HEK293 (cell line): ENCODE data around the gene ALOX5.

Experiments
- CTCF ChIA-PET: fragments of 350-600 bp; formaldehyde crosslinking; extraction: SDS; loops from one replicate; lab custom pipeline; 2021; ENCODE audit warnings: antibody characterized with exemption; lab: Yijun Ruan, JAX
- POLR2A ChIA-PET: fragments of 300-600 bp; formaldehyde crosslinking; extraction: SDS; loops from one replicate; lab custom pipeline; 2020; ENCODE audit warnings: antibody characterized with exemption, inconsistent platforms; lab: Yijun Ruan, JAX
- H3K27ac ChIP-seq: fragments of 200-500 bp; sonication (Bioruptor generic); 2 replicates; pipeline ENCODE4 v1.5.1; 2014; ENCODE audit warnings: low read depth, low read length, control low read depth, inconsistent platforms; ENCODE audit errors: extremely low read depth
- H3K36me3 ChIP-seq, 2 experiments: fragments of 200-500 bp in 1 of 2; sonication (Bioruptor generic) in 1 of 2; 1 replicate in 1 of 2; 2 replicates in 1 of 2; pipeline ENCODE4 v1.5.1; 2014 to 2017; ENCODE audit warnings: inconsistent platforms in 2 of 2, low read length in 2 of 2; ENCODE audit not compliant: control insufficient read depth in 2 of 2, insufficient read depth in 1 of 2
- H3K4me1 ChIP-seq: fragments of 200-500 bp; sonication (Bioruptor generic); 2 replicates; pipeline ENCODE4 v1.5.1; 2014; ENCODE audit warnings: mild to moderate bottlenecking, low read length, inconsistent platforms; ENCODE audit not compliant: control insufficient read depth, insufficient read depth
- H3K4me3 ChIP-seq: 2 replicates; pipeline ENCODE4 v1.5.1; 2011; ENCODE audit warnings: low read depth, mild to moderate bottlenecking, control low read depth, low read length, moderate library complexity
- H3K9me3 ChIP-seq: fragments of 200-500 bp; sonication (Bioruptor generic); 2 replicates; pipeline ENCODE4 v1.5.1; 2014; ENCODE audit warnings: low read depth, low read length, inconsistent platforms; ENCODE audit not compliant: control insufficient read depth, insufficient read depth
- GLI2 ChIP-seq: fragments of 450-650 bp; formaldehyde crosslinking; IDR thresholded peaks from 2 replicates; pipeline ENCODE4; 2017; ENCODE audit warnings: missing biosample characterization, missing genetic modification characterization, low read depth, borderline replicate concordance
- GLIS1 ChIP-seq: fragments of 450-650 bp; formaldehyde crosslinking; IDR thresholded peaks from 2 replicates; pipeline ENCODE4 v1.5.1; 2016; ENCODE audit warnings: missing biosample characterization, missing genetic modification characterization
- MYNN ChIP-seq: fragments of 450-650 bp; formaldehyde crosslinking; IDR thresholded peaks from 2 replicates; pipeline ENCODE4 v1.5.1; 2016; ENCODE audit warnings: missing biosample characterization, missing genetic modification characterization, borderline replicate concordance
- REST ChIP-seq: fragments of 450-650 bp; formaldehyde crosslinking; IDR thresholded peaks from 2 replicates; pipeline ENCODE4 v1.5.1; 2016; ENCODE audit warnings: missing biosample characterization, missing genetic modification characterization
- ZNF114 ChIP-seq: fragments of 450-650 bp; formaldehyde crosslinking; IDR thresholded peaks from 2 replicates; pipeline ENCODE4 v1.5.0; 2017; ENCODE audit warnings: missing biosample characterization, missing genetic modification characterization
- ZNF121 ChIP-seq: fragments of 450-650 bp; formaldehyde crosslinking; IDR thresholded peaks from 2 replicates; pipeline ENCODE4 v1.5.1; 2016; ENCODE audit warnings: missing biosample characterization, missing genetic modification characterization
- ZNF132 ChIP-seq: fragments of 450-650 bp; formaldehyde crosslinking; IDR thresholded peaks from 2 replicates; pipeline ENCODE4 v1.5.1; 2017; ENCODE audit warnings: missing biosample characterization, missing genetic modification characterization, borderline replicate concordance
- ZNF2 ChIP-seq: fragments of 450-650 bp; formaldehyde crosslinking; IDR thresholded peaks from 2 replicates; pipeline ENCODE4 v1.5.1; 2016; ENCODE audit warnings: missing biosample characterization, missing genetic modification characterization
- ZNF221 ChIP-seq: fragments of 450-650 bp; formaldehyde crosslinking; IDR thresholded peaks from 2 replicates; pipeline ENCODE4 v1.5.1; 2017; ENCODE audit warnings: missing biosample characterization, missing genetic modification characterization, borderline replicate concordance
- ZNF26 ChIP-seq: fragments of 450-650 bp; formaldehyde crosslinking; IDR thresholded peaks from 2 replicates; pipeline ENCODE4 v1.5.1; 2016; ENCODE audit warnings: missing biosample characterization, missing genetic modification characterization
- ZNF423 ChIP-seq: fragments of 450-650 bp; formaldehyde crosslinking; IDR thresholded peaks from 2 replicates; pipeline ENCODE4 v1.5.1; 2016; ENCODE audit warnings: missing biosample characterization, missing genetic modification characterization
- ZNF571 ChIP-seq: fragments of 450-650 bp; formaldehyde crosslinking; IDR thresholded peaks from 2 replicates; pipeline ENCODE4 v1.5.0; 2017; ENCODE audit warnings: missing biosample characterization, missing genetic modification characterization
- ZNF660 ChIP-seq: fragments of 450-650 bp; IDR thresholded peaks from 2 replicates; pipeline ENCODE4 v1.5.1; 2018; ENCODE audit warnings: missing biosample characterization, mild to moderate bottlenecking, missing genetic modification characterization
- ZNF777 ChIP-seq: fragments of 450-650 bp; formaldehyde crosslinking; IDR thresholded peaks from 2 replicates; pipeline ENCODE4 v1.5.1; 2017; ENCODE audit warnings: missing biosample characterization, missing genetic modification characterization, borderline replicate concordance
- ZNF843 ChIP-seq: fragments of 450-650 bp; formaldehyde crosslinking; IDR thresholded peaks from 2 replicates; pipeline ENCODE4 v1.5.1; 2016; ENCODE audit warnings: missing biosample characterization, missing genetic modification characterization
- ZXDB ChIP-seq: fragments of 450-650 bp; formaldehyde crosslinking; IDR thresholded peaks from 2 replicates; pipeline ENCODE4 v1.5.1; 2016; ENCODE audit warnings: missing biosample characterization, missing genetic modification characterization
- TF ChIP-seq, protein P1 (sequence below): fragments of 450-650 bp; formaldehyde crosslinking; IDR thresholded peaks from 2 replicates; pipeline ENCODE4 v1.5.1; 2016; ENCODE audit warnings: missing biosample characterization, missing genetic modification characterization
- TF ChIP-seq, protein P2 (sequence below): fragments of 450-650 bp; formaldehyde crosslinking; IDR thresholded peaks from 2 replicates; pipeline ENCODE4 v1.5.1; 2016; ENCODE audit warnings: missing biosample characterization, missing genetic modification characterization

The ALOX5 gene

GRCh38 chr10:45454262-45454661 is 80.2 kb downstream of the ALOX5 start:
- TF ChIP-seq ZNF423 (tag by site-specific recombination) = no peak
- TF ChIP-seq ZNF114 (tag by site-specific recombination) = no peak
- H3K27ac ChIP-seq = no peak overlapping the region
- ChIA-PET CTCF (interaction anchor here (0.6 kb wide), 1 partner anchor 11 kb away, joined by 3 read pairs; no protein-coding TSS in a partner anchor), POLR2A (no interaction called here)
- no peaks in the 10 kb centered on the region for H3K4me1 ChIP-seq
- H3K36me3 ChIP-seq = peaks cover 0 to 14% of the 10 kb centered on the region in 2 experiments; a peak in 1 of 3 replicates
- no peak overlapping the region for H3K4me3 ChIP-seq
- no peaks in the 10 kb centered on the region for H3K9me3 ChIP-seq

- POLR2A ChIA-PET = no interaction called here
- H3K4me3 ChIP-seq = no peak overlapping the region
- CTCF ChIA-PET = interaction anchor here (0.6 kb wide), 1 partner anchor 22 kb away, joined by 3 read pairs; no protein-coding TSS in a partner anchor
- H3K4me1 ChIP-seq = no peaks in the 10 kb centered on the region
- H3K36me3 ChIP-seq = peaks cover 0 to 17% of the 10 kb centered on the region in 2 experiments; a peak in 1 of 3 replicates
- TF ChIP-seq GLI2 (tag by site-specific recombination) (no peak), ZNF2 (tag by site-specific recombination) (no peak), ZNF121 (tag by site-specific recombination) (no peak), ZXDB (no peak), ZNF843 (tag by site-specific recombination) (no peak), MYNN (tag by site-specific recombination) (no peak), REST (tag by site-specific recombination) (no peak), ZNF132 (tag by site-specific recombination) (no peak), GLIS1 (tag by site-specific recombination) (no peak), ZNF571 (tag by site-specific recombination) (no peak), ZNF26 (tag by site-specific recombination) (no peak), ZNF221 (tag by site-specific recombination) (no peak), ZNF660 (tag by site-specific recombination) (no peak), ZNF777 (no peak)
- TF ChIP-seq, protein P1, sequence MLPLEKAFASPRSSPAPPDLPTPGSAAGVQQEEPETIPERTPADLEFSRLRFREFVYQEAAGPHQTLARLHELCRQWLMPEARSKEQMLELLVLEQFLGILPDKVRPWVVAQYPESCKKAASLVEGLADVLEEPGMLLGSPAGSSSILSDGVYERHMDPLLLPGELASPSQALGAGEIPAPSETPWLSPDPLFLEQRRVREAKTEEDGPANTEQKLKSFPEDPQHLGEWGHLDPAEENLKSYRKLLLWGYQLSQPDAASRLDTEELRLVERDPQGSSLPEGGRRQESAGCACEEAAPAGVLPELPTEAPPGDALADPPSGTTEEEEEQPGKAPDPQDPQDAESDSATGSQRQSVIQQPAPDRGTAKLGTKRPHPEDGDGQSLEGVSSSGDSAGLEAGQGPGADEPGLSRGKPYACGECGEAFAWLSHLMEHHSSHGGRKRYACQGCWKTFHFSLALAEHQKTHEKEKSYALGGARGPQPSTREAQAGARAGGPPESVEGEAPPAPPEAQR = no peak
- TF ChIP-seq, protein P2, sequence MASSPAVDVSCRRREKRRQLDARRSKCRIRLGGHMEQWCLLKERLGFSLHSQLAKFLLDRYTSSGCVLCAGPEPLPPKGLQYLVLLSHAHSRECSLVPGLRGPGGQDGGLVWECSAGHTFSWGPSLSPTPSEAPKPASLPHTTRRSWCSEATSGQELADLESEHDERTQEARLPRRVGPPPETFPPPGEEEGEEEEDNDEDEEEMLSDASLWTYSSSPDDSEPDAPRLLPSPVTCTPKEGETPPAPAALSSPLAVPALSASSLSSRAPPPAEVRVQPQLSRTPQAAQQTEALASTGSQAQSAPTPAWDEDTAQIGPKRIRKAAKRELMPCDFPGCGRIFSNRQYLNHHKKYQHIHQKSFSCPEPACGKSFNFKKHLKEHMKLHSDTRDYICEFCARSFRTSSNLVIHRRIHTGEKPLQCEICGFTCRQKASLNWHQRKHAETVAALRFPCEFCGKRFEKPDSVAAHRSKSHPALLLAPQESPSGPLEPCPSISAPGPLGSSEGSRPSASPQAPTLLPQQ = no peak
- H3K27ac ChIP-seq = no peak overlapping the region
- H3K9me3 ChIP-seq = no peaks in the 10 kb centered on the region
These were observed 80.8 kb downstream of the ALOX5 start for GRCh38 chr10:45454859-45455258.
